HL-60 (cell line): ENCODE data around the gene KIAA0232.

Experiments used
- DNase-seq, 2 experiments: peaks; one replicate each; pipeline ENCODE4 v3.0.0-alpha.2; 2010 to 2020; ENCODE audit warnings: low read depth in 1 of 2, low spot score in 1 of 2
- H3K27ac ChIP-seq: fragments of 250-450 bp; sonication (Bioruptor Pico); replicated peaks from 2 replicates; pipeline ENCODE4 v1.5.1; 2020; ENCODE audit warnings: mild to moderate bottlenecking, moderate library complexity
- H3K27me3 ChIP-seq: fragments of 250-450 bp; sonication (Bioruptor Pico); 2 replicates; pipeline ENCODE4 v1.5.1; 2021; ENCODE audit warnings: mild to moderate bottlenecking, moderate library complexity; ENCODE audit not compliant: insufficient read depth, poor library complexity, severe bottlenecking
- H3K4me3 ChIP-seq: replicated peaks from 2 replicates; pipeline ENCODE4 v1.5.1; 2011; ENCODE audit warnings: mild to moderate bottlenecking, control low read depth, low read length; ENCODE audit not compliant: insufficient read depth
- CTCF ChIP-seq: IDR thresholded peaks from one replicate; pipeline ENCODE4 v1.5.1; 2011; ENCODE audit warnings: low read length, control low read depth, inconsistent platforms; ENCODE audit not compliant: insufficient read depth
- GABPA ChIP-seq: IDR thresholded peaks from 2 replicates; pipeline ENCODE4 v1.6.1; 2012; ENCODE audit warnings: low read depth
- POLR2AphosphoS5 ChIP-seq: IDR thresholded peaks from 2 replicates; pipeline ENCODE4 v1.6.1; 2012; ENCODE audit warnings: low read depth
- REST ChIP-seq: IDR thresholded peaks from 2 replicates; pipeline ENCODE4 v1.6.1; 2012; ENCODE audit warnings: low read depth; ENCODE audit not compliant: insufficient replicate concordance
- SPI1 ChIP-seq: IDR thresholded peaks from 2 replicates; pipeline ENCODE4 v1.6.1; 2012; ENCODE audit warnings: low read depth, mild to moderate bottlenecking, borderline replicate concordance

The KIAA0232 gene

GRCh38 chr4:6839579-6839978 lies 57.1 kb downstream of the KIAA0232 start:
- Histone ChIP-seq H3K27me3 (no peaks in the 10 kb centered on the region), H3K4me3 (no peak overlapping the region), H3K27ac (no peak overlapping the region)
- no peak for TF ChIP-seq REST
- TF ChIP-seq CTCF, result no peak
- TF ChIP-seq GABPA, result no peak
- no peak for TF ChIP-seq SPI1
- DNase-seq, result no peak

GRCh38 chr4:6840062-6840976 lies 57.8 kb downstream of the KIAA0232 start:
- no peak for TF ChIP-seq GABPA
- no peak for TF ChIP-seq CTCF
- no peak for TF ChIP-seq REST
- TF ChIP-seq SPI1, result no peak
- TF ChIP-seq POLR2AphosphoS5, result no peak
- Histone ChIP-seq H3K27me3 (no peaks in the 10 kb centered on the region), H3K4me3 (no peak overlapping the region), H3K27ac (no peak overlapping the region)
- no peak for DNase-seq

GRCh38 chr4:6845027-6845426 lies 62.5 kb downstream of the KIAA0232 start:
- TF ChIP-seq SPI1, result no peak
- TF ChIP-seq CTCF, result no peak
- TF ChIP-seq GABPA, result no peak
- TF ChIP-seq REST, result no peak
- no peak for TF ChIP-seq POLR2AphosphoS5
- no peak overlapping the region for H3K27ac ChIP-seq
- H3K27me3 ChIP-seq, result no peaks in the 10 kb centered on the region
- DNase-seq, result no peak
- no peak overlapping the region for H3K4me3 ChIP-seq
